Suprapubic skin (tissue), 4 donors: Measurements from ENCODE around the gene NSUN7. TPM values are rescaled to one million over a fixed set of nuclear protein-coding genes. Genes with fewer than 3 reads are reported as not detected.
"Not testable (repeated sequence)": the region's sequence is repeated elsewhere in the genome, so short reads cannot be mapped to it uniquely, and the experiment has no call there.

Source experiments
- DNase-seq, 2 donors: peaks; one replicate each; pipeline ENCODE4 v3.0.0-alpha.2; 2019; ENCODE audit warnings: low spot score in 2 of 2
- H3K27ac ChIP-seq: fragments of 200-600 bp; sonication (generic); one replicate; pipeline ENCODE4 v1.5.1; 2019
- H3K27me3 ChIP-seq: fragments of 200-600 bp; sonication (generic); one replicate; pipeline ENCODE4 v1.5.1; 2019
- H3K36me3 ChIP-seq: fragments of 200-600 bp; sonication (generic); one replicate; pipeline ENCODE4 v1.5.1; 2019
- H3K4me1 ChIP-seq: fragments of 200-600 bp; sonication (generic); one replicate; pipeline ENCODE4 v1.5.1; 2019
- H3K4me3 ChIP-seq: fragments of 200-600 bp; sonication (generic); one replicate; pipeline ENCODE4 v1.5.1; 2019; ENCODE audit warnings: mild to moderate bottlenecking
- H3K9me3 ChIP-seq: fragments of 200-600 bp; sonication (generic); one replicate; pipeline ENCODE4 v1.5.1; 2019
- CTCF ChIP-seq, 2 donors: fragments of 200-600 bp in 1 of 2; fragments of 450-650 bp in 1 of 2; sonication (generic) in 1 of 2; IDR thresholded peaks; one replicate each; pipeline ENCODE4 v1.5.1; 2016 to 2019; ENCODE audit warnings: antibody characterized with exemption in 2 of 2, mild to moderate bottlenecking in 1 of 2, moderate library complexity in 1 of 2
- EP300 ChIP-seq: sonication (generic); formaldehyde crosslinking; IDR thresholded peaks from one replicate; pipeline ENCODE4 v1.6.1; 2017; ENCODE audit warnings: antibody characterized with exemption
- POLR2A ChIP-seq, 2 donors: fragments of 450-650 bp; IDR thresholded peaks; one replicate each; pipeline ENCODE4 v1.6.1; 2017; ENCODE audit warnings: antibody characterized with exemption in 2 of 2, mild to moderate bottlenecking in 2 of 2, moderate library complexity in 2 of 2
- POLR2AphosphoS5 ChIP-seq, 3 donors: sonication (generic); formaldehyde crosslinking; IDR thresholded peaks; one replicate each; pipeline ENCODE4 v1.6.1; 2017; ENCODE audit warnings: antibody characterized with exemption in 3 of 3
- WGBS: methylation state at CpG from one replicate; pipeline ENCODE4 v1.1.5; 2018; 5-methylcytosine and 5-hydroxymethylcytosine counted together
- total RNA-seq, 4 donors: library from RNA; depleted of rRNA; stranded (reverse); fragments of >200 nt; gene quantifications; one replicate each; pipeline ENCODE4 v1.1.0, GENCODE V29; 2016

Gene NSUN7
- total RNA-seq, 4 donors from 2014 or later, result 1.3 to 13.4 (median 3.4) TPM

GRCh38 chr4:40812856-40813255 is 63.1 kb downstream of the NSUN7 start:
- Histone ChIP-seq H3K9me3 (no peaks in the 10 kb centered on the region), H3K27ac (peak overlapping the region; percentile 20), H3K4me1 (no peaks in the 10 kb centered on the region), H3K27me3 (no peaks in the 10 kb centered on the region), H3K36me3 (peaks cover 39% of the 10 kb centered on the region), H3K4me3 (no peak overlapping the region)
- no peak for DNase-seq
- no peak for TF ChIP-seq CTCF (IDR thresholded peaks at IDR 0.05)
- no peak for TF ChIP-seq EP300
- TF ChIP-seq POLR2A (IDR thresholded peaks at IDR 0.05), result no peak
- no peak for TF ChIP-seq POLR2AphosphoS5 (IDR thresholded peaks at IDR 0.05)
- WGBS, result 57% methylated on average over 2 of the region's 2 CpGs

- H3K36me3 ChIP-seq, result peaks cover 67% of the 10 kb centered on the region
- not testable (repeated sequence) for H3K9me3 ChIP-seq, H3K4me3 ChIP-seq, H3K27me3 ChIP-seq, H3K4me1 ChIP-seq, DNase-seq, H3K27ac ChIP-seq
- 91% methylated on average over 6 of the region's 6 CpGs for WGBS
These were observed 67.4 kb downstream of the NSUN7 start for GRCh38 chr4:40817157-40817556.

GRCh38 chr4:40820101-40820500 is 70.3 kb downstream of the NSUN7 start:
- DNase-seq, result peak in 1 of 2 donors; percentile 37
- 95% methylated on average over 11 of the region's 11 CpGs for WGBS
- Histone ChIP-seq H3K4me1 (no peaks in the 10 kb centered on the region), H3K9me3 (no peaks in the 10 kb centered on the region), H3K4me3 (no peak overlapping the region), H3K27ac (no peak overlapping the region), H3K27me3 (no peaks in the 10 kb centered on the region), H3K36me3 (peaks cover 72% of the 10 kb centered on the region)
- no peak for TF ChIP-seq CTCF (IDR thresholded peaks at IDR 0.05)
- TF ChIP-seq EP300, result no peak
- TF ChIP-seq POLR2A (IDR thresholded peaks at IDR 0.05), result no peak
- no peak for TF ChIP-seq POLR2AphosphoS5 (IDR thresholded peaks at IDR 0.05)

- 86% methylated on average over 8 of the region's 8 CpGs for WGBS
- TF ChIP-seq CTCF (IDR thresholded peaks at IDR 0.05) (no peak), EP300 (no peak), POLR2A (IDR thresholded peaks at IDR 0.05) (no peak), POLR2AphosphoS5 (IDR thresholded peaks at IDR 0.05) (no peak)
- peak in 1 of 2 donors; percentile 34 for DNase-seq
These were observed 72.8 kb downstream of the NSUN7 start for GRCh38 chr4:40822420-40823166.

GRCh38 chr4:40825014-40825838 is 75.5 kb downstream of the NSUN7 start:
- peaks cover 86% of the 10 kb centered on the region for H3K36me3 ChIP-seq

More at GRCh38 chr4:40822420-40823166, 72.8 kb downstream of the NSUN7 start:
- Histone ChIP-seq H3K36me3 (peaks cover 77% of the 10 kb centered on the region), H3K27me3 (no peaks in the 10 kb centered on the region), H3K9me3 (no peaks in the 10 kb centered on the region), H3K27ac (no peak overlapping the region), H3K4me3 (no peak overlapping the region), H3K4me1 (no peaks in the 10 kb centered on the region)

More at GRCh38 chr4:40825014-40825838, 75.5 kb downstream of the NSUN7 start:
- DNase-seq, result peak in 1 of 2 donors; percentile 31
- Histone ChIP-seq H3K9me3 (no peaks in the 10 kb centered on the region), H3K4me1 (no peaks in the 10 kb centered on the region), H3K27ac (no peak overlapping the region), H3K27me3 (no peaks in the 10 kb centered on the region), H3K4me3 (no peak overlapping the region)
- TF ChIP-seq POLR2A (IDR thresholded peaks at IDR 0.05) (no peak), EP300 (no peak), CTCF (IDR thresholded peaks at IDR 0.05) (no peak), POLR2AphosphoS5 (IDR thresholded peaks at IDR 0.05) (no peak)
- 88% methylated on average over 19 of the region's 19 CpGs for WGBS
